Measurements from ENCODE around the gene MATN3.

The MATN3 gene

DNA sequence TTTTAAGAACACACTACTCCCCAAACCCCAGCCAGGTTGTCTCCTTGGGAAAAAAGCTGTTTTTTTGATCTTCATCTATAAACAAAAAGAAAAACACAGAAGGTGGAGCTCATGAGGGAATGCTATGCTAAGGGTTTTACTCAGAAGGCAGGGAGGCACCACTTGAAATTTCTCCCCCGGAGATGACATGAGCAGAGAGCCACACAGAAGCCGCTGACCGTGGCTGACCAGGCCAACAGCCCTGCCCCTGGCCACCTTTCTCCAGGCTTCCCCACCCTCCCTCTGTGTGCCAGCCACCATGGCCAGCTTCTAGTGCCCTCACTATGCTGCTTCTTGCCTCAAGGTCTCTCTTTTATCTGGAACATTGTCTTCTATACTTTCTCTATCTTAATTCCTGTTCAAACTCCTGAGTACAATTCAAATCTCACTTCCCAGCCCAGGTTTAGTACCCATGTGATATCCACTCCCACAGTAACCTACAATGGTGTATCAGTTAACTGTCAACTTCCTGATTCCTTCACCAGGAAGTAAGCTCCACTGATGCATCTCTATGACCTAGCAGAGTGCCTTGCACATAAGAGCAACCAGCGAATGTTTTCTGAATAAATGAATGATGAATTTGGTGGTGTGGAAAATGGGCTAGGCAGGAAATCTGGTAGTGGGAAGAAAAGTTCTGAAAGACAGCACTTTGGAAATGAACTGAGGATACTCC is 23.6 kb upstream of the MATN3 start:
- DNase-seq = no peak

DNA sequence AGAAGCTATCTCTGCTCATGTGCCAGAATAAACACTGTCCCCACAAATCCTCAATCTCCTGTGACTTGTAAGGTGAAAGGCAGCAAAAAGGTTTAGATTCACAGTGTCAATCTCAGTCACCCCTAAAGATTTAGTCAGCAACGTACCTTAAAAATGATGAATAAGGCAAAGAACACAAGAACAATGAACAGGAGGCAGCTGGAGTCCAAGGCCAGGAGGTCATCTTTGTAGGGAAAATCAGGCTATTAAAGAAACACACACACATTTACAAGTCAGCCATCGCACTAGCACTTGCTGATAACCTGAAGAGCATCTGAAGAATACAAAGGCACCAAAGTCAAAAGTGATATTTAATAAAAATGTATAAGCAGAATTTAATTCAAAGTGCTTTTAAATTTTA is 22.4 kb upstream of the MATN3 start:
- no peak for DNase-seq

DNA sequence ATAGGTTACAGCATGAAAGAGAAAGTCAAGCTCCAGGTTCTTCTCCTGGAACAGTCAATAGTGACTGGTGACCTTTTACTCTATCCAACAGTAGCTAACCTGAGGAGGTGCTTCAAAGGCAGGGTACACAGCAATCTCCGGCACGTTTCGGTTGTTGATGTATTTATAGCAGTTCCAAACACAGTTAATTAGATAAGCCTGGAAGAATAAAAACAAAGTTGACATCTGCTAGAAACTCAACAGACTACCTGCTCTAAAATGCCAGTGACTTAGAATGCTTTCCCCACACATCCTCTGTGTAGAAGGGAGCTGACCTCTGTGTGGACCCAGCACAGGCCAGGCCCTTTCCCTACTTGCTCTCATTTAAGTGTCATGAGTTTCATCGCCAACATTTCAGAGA is 21.8 kb upstream of the MATN3 start:
- no peak for DNase-seq

DNA sequence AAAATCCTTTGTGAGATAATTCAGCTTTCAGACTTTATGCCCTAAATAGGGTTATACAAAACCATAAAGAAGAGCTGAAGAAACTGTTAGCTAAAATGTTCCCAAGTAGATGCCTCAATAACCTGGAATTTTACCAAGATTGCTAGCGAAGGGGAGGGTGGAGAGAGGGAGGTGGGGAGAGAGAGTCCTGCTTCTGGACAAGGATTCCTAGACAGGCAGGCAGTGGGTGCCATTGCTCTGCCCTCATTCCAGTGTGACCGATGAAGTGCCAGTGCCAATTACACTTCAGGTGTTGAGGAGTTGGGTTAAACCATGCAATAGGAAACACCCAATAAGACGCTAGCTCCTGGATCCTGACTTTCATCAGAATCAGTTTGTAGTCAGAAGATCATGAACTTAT is 20.9 kb upstream of the MATN3 start:
- DNase-seq = no peak

DNA sequence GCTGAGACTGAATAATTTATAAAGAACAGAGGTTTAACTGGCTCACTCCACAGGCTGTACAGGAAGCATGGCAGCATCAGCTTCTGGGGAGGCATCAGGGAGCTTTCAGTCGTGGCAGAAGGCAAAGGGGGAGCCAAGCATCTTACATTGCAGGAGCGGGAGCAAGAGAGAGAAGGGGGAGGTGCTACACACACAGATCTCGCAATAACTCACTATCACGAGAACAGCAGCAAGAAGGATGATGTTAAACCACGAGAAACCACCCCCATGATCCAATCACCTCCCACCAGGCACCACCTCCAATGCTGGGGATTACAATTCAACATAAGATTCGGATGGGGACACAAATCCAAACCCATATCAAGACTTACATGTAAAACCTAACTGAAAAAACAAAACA is 17.8 kb upstream of the MATN3 start:
- DNase-seq = no peak

DNA sequence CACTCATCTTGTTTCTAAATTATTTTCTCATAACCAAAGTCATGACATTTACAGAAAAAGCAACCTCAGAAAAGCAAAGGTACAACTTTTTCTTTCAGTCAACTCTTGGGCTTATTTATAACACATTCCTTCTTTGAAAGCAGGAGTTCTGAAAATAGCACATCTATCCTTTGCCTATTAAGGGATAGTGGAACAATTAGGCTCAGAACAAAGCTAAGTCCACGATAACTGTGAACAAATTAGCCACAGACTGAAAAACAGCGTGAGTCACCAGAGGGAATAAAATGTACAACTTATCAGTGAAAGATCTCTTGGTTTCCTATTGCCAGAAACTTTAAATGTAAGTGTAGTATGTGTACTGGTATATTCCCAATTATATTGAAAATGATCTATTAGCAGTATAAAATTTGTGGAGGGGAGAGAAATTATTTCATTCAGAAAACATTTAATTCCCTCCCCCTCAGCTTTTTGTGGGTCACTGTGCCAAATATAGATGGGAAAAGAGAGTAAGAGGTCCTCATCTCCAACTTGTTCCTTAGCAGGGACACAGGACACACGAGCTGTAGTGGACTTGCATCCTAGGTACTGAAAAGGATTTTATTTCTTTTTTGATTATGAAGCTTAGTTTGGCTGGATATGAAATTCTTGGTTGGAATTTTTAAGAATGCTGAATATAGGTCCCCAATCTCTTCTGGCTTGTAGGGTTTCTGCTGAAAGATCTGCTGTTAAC is 15.4 kb upstream of the MATN3 start:
- DNase-seq = no peak

DNA sequence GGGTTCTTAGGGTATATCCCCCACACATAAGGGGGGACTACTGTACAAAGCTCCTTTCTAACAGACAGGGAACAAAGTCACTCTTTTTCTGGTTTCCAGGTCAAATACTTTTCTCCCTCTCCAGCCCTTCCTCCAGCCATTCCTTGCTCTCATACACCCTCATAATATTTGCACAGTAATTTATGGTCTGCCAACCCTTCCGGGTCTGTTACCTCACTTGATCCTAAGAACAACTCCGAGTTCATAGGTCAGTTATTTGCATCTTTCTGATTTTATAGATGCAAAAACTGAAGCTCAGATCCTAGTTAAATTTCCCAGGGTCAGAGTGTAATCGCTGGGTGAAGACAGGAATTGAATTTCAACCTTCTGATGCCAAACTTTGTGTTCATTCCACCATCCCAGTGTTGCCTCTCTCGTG is 14.8 kb upstream of the MATN3 start:
- DNase-seq = no peak

DNA sequence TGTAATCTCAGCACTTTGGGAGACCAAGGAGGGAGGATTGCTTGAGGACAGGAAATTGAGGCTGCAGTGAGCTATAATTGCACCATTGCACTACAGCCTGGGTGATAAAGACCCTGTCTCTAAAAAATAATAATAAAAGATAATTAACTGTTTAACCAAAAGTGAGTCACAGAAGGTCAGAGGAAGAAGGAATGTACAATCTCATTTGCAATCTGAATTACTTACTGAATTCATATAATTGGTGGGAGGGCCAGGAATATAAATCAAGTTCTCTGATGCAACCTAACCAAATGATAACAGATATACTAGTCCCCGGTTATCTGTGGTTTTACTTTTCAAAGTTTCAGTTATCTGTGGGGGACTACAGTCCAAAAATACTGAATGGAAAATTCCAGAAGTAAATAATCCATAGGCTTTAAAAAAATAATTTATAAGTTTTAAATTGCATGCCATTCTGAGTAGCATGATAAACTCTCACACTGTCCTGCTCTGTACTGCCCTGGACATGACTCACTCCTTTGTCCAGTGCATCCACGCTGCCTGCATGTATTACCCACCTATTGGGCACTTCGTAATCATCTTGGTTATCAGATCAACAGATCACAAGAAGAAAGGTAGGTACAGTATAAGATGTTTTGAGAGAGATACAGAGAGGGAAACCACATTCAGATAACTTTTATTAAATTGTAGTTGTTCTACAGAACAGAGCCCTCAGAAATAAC is 12.8 kb upstream of the MATN3 start:
- DNase-seq = no peak

DNA sequence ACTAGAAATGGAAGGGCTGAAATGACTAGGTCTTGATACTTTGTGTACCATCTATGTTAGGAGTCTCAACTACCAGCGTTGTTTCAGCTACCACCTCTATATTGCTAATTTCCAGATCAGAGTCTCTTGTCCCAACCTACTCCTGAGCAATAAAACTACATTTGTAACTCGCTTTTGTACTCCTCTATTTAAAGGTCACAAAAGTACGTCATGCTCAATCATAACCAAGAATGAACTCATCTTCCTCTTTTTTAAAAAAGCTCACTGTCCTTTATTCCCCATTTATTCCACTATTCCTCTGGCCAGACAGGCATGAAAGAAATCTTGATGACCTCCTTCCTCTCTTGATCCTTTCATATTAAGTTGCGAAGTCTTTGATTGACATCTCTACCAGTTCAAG is 11.2 kb upstream of the MATN3 start:
- no peak for DNase-seq

DNA sequence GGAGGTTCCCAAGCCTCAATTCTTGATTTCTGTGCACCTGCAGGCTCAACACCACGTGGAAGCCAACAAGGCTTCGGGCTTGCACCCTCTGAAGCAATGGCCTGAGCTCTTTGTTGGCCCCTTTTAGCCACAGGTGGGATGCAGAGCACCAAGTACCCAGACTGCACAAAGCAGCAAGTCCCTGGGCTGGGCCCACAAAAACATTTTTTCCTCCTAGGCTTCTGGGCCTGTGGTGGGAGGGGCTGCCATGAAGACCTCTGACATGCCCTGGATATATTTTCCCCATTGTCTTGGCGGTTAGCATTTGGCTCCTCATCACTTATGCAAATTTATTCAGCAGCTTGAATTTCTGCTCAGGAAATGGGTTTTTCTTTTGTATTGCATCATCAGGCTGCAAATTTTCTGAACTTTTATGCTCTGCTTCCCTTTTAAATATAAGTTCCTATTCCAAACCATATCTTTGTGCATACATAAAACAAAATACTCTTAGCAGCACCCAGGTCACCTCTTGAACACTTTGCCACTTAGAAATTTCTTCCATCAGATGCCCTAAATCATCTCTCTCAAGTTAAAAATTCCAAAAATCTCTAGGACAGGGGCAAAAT is 9.0 kb upstream of the MATN3 start:
- no peak for DNase-seq

DNA sequence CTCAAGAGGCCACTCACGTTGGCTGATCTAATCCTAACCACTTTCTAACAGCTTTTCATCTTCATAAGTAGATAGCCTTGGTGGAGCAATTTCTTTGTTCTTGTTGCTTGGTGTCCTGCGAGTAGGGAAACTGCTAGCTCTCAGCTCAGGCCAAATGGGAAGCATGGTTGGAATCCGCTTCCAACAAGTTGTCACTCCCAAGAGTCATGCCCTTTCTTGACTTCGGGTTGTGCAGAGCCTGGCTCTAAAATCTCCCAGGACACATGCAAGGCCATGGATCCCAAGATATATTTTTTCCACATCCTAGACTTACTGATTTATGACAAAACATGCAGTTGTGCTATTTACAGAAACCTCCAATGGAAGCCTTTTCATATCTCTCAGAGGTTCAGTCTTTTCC is 7.3 kb upstream of the MATN3 start:
- DNase-seq = no peak

DNA sequence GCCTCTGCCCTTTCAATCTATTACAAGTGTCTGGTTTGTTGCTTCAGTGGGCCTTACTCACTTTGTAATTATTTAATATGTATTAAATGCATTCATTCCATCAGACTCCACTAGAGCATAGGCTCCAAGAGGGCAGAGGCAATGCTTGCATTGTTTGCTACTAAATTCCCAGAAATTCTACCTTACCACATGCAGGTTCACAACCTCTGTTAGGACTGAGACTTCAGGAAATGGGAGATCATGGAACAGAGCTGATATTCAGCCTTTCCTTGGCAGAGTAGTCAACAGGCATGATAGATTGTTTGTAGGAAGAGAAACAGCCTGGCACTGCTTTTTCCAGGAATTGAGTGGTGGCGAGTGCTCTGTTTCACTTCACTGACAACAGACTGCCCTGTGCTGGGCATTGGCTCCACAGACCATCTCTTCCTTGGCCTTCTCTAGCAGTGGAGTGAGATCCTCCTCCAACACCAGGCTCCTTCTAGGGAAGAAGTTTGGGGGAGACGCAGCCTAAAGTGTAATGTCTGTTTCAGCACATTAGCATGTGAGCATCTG is 6.2 kb upstream of the MATN3 start:
- DNase-seq = no peak

DNA sequence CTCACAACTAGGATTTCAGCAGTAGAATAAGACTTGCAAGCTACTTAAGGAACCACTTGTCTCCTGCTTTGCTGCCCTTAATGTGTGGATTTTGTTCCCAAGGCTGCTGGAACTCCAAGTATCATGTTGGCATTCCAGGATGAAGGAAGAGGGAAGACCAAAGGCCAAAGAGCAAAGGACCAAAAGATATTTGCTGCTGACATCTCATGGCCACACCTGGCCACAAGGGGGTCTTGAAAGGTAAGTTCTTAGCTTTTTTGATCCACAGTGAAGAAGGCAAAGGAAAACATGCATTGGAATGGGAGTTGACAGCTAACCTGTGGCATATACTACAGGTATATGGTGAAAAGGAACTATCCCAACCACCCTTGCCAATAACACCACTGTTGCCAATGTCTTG is 3.9 kb upstream of the MATN3 start:
- no peak for DNase-seq

DNA sequence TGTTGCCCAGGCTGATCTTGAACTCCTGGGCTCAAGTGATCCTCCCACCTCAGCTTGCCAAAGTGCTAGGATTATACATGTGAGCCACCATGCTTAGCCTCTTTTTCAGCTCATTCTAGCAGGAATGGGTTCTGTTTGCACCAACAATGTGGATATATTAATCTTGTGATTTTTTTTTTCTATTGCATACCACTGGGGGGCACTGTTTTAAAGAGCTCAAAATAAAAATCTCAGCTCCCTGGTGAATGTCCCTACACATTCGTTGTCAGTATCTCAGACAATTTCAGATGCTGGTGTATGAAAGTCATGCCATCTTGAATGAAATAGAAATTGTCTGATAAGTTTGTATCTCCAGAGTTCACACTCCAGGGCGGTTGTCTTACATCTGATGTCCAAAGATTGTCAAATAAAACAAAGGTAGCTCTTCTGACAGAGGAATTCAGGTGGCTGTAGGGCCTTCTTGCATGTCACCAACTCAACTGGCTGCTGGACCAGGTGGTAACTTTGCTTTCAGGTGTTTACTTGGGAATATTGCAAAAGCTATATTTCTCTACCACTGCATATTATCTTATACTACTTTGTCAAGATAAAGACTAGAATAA is 3.1 kb upstream of the MATN3 start:
- DNase-seq = peak; percentile 37

DNA sequence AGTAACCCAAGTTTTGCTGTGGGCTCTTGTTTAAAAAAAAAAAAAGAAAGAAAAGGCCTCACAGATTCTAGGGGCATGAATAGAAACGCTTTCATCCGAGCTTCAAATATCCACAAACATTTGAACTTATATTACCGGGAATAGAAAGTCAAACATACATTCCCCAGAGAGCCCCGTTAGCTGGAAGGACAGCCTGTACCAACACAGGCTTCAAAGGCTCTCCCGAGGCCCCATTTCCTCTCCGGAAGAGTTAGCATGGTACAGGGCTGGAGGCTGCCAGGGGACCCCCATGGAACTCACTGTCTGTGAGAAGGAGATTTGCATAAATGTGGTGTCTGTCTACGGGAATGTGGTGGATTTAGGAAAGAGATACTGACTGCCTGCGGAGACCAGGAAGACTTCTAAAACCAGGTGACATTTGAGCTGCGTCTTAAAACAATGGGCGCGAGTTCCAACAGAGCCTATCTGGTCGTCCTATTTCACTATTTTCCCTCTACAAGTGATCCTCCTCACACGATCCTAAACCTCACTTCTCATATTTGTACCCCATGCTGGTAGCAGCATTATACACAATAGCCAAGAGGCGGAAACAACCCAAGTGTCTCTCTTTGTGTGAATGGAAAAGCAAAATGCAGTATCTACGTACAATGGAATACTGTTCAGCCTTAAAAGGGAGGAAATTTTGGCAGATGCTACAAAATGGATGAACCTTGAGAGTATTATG is 820 bp upstream of the MATN3 start:
- no peak for DNase-seq

DNA sequence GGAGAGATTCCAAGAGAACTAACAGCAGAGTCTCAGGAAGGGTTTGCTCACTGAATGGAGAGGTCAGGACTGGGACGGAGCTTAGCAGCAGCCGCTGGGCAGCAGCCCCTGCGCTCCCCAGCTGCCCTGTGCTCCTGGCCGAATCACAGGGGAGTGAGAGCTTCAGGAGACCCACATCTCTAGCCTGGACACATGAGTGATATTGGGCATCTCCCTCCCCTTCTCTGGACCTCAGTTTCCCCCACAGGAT is 511 bp downstream of the MATN3 start:
- DNase-seq = no peak

DNA sequence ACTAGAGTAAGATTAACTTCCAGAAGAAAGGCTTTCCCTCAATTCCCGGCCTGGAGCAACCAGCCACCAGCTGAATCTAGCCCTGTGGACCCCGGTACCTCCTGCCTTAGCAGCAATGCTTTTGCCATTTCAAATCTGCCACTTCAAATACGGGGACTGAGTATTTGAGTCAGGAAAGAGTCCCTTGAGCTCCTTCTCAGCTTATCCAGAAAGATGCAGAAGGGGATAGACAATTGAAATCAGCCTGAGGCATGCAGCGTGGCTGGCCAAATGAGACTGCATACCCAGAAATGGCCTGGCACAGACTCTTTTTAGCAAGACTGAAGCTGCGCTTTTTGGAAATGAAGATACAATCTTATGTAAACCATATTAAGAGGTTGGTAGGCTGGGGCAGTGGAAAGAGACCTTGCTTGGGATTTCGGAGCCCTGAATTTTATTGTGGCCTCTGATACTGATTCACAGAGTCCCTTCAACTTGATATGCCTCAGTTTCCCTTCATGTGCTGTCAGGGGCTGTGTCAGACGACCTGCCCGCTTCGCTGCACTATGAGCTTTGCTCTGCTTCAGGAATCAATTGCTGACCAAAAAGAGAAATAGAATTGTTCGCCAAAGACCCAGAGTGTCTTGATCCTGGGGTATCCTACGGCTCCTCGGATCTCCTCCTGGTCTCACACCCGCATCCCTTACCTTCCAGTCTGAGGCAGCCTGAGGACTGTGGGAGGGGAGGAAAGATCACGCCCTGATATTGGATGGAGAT is 1.0 kb downstream of the MATN3 start:
- no peak for DNase-seq

DNA sequence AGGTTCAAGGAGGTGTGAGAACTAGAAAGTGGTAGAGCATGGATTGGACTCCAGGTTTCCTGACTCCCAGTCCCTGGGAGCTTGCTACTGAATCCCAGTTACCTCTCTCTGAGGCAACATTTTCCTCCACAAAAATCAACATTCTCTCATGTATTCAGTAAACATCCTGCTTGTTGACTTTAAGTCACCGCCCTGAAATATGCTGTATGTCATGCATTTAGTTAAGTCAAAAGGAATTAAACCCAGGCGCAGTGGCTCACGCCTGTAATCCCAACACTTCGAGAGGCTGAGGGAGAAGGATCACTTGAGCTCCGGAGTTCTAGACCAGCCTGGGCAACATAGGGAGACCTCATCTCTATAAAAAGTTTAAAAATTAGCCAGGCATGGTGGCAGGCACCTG is 3.8 kb downstream of the MATN3 start:
- DNase-seq = no peak

DNA sequence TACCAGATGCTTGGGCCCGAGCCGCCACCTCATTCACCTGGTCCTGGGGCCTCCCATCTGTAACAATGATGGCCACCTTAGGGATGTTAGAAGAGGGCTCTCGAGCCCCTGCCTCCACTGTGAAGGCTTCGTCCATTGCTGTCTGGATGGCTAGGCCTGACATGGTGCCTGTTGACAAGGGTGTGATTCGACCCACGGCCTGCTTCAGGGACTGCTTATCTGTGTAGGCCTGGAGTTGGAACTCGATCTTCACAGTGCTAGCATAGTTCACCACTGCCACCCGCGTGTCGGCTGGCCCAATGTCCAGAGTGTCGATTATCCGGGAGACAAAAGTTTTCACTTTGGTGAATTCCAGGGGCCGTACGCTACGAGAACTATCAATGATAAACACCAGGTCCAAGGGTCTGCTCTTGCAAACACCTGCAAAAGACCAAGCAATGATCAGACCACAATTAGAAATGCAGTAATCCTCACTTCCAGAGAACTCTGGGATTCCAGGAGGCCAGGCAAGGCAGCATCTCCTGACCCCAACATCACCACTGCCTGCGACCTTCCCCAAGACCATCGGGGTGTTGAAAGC is 6.5 kb downstream of the MATN3 start:
- no peak for DNase-seq

DNA sequence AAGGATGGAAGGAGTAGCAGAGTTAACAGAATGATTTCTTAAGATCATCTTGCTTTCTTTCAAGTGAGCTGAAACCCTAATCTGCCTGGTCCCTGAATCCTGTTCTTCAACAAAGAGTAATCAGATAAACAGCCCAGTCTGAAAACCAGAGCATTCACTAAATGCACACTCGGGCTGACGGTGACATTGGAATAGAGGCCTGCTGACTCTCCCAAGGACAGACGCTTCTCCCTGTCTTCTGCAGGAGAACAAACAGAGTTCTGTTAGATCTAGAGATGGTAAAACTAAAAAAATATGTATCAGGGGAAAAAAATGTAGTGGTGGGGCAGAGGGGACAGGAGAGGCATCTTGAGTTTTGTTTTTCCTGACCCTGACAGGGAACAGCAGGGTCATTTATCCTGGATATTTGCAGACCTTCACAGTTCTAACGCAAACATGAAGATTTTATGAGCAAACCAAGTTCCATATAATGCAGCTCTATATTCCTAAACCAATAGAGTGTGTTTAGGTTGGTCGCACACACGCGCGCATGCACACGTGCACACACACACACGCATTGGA is 7.3 kb downstream of the MATN3 start:
- no peak for DNase-seq

DNA sequence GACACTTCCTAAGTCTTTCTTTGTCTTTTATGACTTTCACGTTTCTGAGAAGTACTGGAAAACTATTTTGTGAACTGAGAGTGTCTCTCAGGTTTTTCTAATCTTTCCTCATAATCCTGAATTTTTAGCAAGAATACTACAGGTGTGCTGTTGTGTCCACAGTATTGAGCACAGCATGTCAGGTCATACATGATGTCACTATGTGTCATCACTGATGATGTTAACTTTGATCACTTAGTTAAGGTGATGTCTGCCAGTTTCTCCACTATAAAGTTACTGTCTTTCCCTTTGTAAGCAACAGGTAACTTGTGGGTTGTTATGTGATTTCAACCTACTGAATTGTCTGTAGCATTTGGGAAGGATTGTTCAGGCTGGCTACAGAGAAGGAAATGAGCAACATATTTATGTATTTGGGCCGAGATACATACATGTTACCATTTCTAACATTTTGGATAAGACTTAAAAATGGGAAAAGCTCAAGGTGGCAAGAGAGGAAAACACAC is 11.1 kb downstream of the MATN3 start:
- no peak for DNase-seq

All from central memory CD4-positive, alpha-beta T cell (primary cell).